Measurements from ENCODE around the gene PRRC2A.
A peak's percentile ranks its signal among the peaks of the same experiment; 100 is the strongest.

Gene PRRC2A

DNA sequence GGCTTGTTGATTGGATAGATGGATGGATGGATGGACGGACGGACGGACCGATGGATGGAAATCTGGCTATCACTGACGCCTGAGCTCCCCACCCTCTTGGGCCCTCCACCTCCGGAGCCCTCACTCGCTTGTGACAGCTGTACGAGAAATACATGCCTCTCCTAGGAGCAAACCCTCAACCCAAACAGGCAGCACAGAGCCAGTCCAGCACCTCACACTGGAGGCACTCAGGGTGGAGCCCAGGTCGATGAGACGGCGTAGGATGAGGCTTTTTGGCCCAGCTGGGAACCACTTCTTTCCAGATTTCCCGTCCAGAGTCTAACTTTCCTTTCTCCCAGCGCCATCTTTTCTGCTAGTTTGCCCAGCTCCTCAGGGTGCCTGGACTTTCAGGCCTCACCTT, 63.1 kb downstream of the PRRC2A start:
- Histone ChIP-seq H3K4me1 (ENCODE audit: control insufficient read depth, insufficient read depth, low read length) (no peaks in the 10 kb centered on the region; the same call in 1 of the 2 replicates), H3K36me3 (ENCODE audit: control insufficient read depth in 2 of 2, insufficient read depth in 1 of 2, low read length in 2 of 2) (peaks cover 0 to 31% of the 10 kb centered on the region in 2 experiments; a peak in 1 of 3 replicates), H3K27ac (ENCODE audit: extremely low read depth, low read depth, low read length) (no peak overlapping the region), H3K9me3 (ENCODE audit: control insufficient read depth, insufficient read depth, low read depth, low read length) (no peaks in the 10 kb centered on the region), H3K4me3 (ENCODE audit: low read depth, low read length) (no peak overlapping the region)
- ChIA-PET POLR2A (interaction anchor here (1.3 to 2.0 kb wide), 4 partner anchors 10 to 144 kb away, joined by 3 to 10 read pairs (median 5); partner anchors contain the start of genes ABHD16A, HSPA1B and LSM2), CTCF (interaction anchor here (0.6 to 0.7 kb wide), 2 partner anchors 9 to 11 kb away, joined by 3 read pairs; no protein-coding TSS in a partner anchor)
- no peak for TF ChIP-seq ZNF311 (tag by site-specific recombination; IDR thresholded peaks at IDR 0.05; ENCODE audit: borderline replicate concordance)
- TF ChIP-seq, protein P1, sequence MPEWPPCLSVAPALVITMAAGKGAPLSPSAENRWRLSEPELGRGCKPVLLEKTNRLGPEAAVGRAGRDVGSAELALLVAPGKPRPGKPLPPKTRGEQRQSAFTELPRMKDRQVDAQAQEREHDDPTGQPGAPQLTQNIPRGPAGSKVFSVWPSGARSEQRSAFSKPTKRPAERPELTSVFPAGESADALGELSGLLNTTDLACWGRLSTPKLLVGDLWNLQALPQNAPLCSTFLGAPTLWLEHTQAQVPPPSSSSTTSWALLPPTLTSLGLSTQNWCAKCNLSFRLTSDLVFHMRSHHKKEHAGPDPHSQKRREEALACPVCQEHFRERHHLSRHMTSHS (tag by site-specific recombination; IDR thresholded peaks at IDR 0.05), result no peak
- no peak for TF ChIP-seq ZNF473 (tag by site-specific recombination; IDR thresholded peaks at IDR 0.05)
- TF ChIP-seq ZFP37 (tag by site-specific recombination; IDR thresholded peaks at IDR 0.05), result no peak
- no peak for TF ChIP-seq ZBTB8A (tag by site-specific recombination; IDR thresholded peaks at IDR 0.05)
- TF ChIP-seq ZNF707 (tag by site-specific recombination; IDR thresholded peaks at IDR 0.05), result no peak
- TF ChIP-seq ZNF48 (tag by site-specific recombination; IDR thresholded peaks at IDR 0.05), result no peak
- no peak for TF ChIP-seq ZNF274 (IDR thresholded peaks at IDR 0.05; ENCODE audit: low read length)
- TF ChIP-seq ZNF274 (tag by site-specific recombination; IDR thresholded peaks at IDR 0.05; ENCODE audit: borderline replicate concordance), result no peak
- TF ChIP-seq ZNF16 (tag by site-specific recombination; IDR thresholded peaks at IDR 0.05; ENCODE audit: low read depth), result no peak
- TF ChIP-seq ZNF596 (tag by site-specific recombination; IDR thresholded peaks at IDR 0.05), result no peak
- TF ChIP-seq ZEB2 (tag by site-specific recombination; IDR thresholded peaks at IDR 0.05), result no peak
- TF ChIP-seq, protein P2, sequence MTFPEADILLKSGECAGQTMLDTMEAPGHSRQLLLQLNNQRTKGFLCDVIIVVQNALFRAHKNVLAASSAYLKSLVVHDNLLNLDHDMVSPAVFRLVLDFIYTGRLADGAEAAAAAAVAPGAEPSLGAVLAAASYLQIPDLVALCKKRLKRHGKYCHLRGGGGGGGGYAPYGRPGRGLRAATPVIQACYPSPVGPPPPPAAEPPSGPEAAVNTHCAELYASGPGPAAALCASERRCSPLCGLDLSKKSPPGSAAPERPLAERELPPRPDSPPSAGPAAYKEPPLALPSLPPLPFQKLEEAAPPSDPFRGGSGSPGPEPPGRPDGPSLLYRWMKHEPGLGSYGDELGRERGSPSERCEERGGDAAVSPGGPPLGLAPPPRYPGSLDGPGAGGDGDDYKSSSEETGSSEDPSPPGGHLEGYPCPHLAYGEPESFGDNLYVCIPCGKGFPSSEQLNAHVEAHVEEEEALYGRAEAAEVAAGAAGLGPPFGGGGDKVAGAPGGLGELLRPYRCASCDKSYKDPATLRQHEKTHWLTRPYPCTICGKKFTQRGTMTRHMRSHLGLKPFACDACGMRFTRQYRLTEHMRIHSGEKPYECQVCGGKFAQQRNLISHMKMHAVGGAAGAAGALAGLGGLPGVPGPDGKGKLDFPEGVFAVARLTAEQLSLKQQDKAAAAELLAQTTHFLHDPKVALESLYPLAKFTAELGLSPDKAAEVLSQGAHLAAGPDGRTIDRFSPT (tag by site-specific recombination; IDR thresholded peaks at IDR 0.05), result no peak
- TF ChIP-seq ZNF837 (tag by site-specific recombination; IDR thresholded peaks at IDR 0.05), result no peak
- no peak for TF ChIP-seq YY2 (tag by site-specific recombination; IDR thresholded peaks at IDR 0.05)
- TF ChIP-seq, protein P3, sequence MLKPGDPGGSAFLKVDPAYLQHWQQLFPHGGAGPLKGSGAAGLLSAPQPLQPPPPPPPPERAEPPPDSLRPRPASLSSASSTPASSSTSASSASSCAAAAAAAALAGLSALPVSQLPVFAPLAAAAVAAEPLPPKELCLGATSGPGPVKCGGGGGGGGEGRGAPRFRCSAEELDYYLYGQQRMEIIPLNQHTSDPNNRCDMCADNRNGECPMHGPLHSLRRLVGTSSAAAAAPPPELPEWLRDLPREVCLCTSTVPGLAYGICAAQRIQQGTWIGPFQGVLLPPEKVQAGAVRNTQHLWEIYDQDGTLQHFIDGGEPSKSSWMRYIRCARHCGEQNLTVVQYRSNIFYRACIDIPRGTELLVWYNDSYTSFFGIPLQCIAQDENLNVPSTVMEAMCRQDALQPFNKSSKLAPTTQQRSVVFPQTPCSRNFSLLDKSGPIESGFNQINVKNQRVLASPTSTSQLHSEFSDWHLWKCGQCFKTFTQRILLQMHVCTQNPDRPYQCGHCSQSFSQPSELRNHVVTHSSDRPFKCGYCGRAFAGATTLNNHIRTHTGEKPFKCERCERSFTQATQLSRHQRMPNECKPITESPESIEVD (tag by site-specific recombination; IDR thresholded peaks at IDR 0.05), result no peak
- no peak for TF ChIP-seq ZNF155 (tag by site-specific recombination; IDR thresholded peaks at IDR 0.05)
- TF ChIP-seq ZNF366 (tag by site-specific recombination; conservative IDR thresholded peaks at IDR 0.05), result no peak
- no peak for TF ChIP-seq HOXD13 (CRISPR knock-in tag; IDR thresholded peaks at IDR 0.05; ENCODE audit: borderline replicate concordance)
- no peak for TF ChIP-seq ZNF37A (tag by site-specific recombination; IDR thresholded peaks at IDR 0.05)

DNA sequence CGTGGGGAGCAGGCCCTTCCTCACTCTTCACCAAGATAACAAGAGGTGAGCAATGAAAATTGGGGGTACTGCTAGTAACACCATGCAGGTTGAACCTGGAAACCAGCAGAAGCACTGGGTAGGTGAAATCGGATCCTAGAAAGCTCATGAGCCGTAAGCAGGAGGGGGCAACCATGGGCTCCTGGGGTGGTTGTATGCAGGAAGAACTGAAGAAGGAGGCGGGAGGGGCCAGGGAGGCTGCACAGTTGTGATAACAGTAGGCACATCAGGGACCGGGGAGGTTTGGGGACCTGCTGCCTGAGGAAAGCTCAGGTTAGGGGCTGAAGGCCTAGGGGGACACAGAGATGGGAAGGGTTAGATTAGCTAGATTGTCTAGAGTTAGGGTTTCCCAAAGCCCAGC, 66.0 kb downstream of the PRRC2A start:
- TF ChIP-seq, protein P4, sequence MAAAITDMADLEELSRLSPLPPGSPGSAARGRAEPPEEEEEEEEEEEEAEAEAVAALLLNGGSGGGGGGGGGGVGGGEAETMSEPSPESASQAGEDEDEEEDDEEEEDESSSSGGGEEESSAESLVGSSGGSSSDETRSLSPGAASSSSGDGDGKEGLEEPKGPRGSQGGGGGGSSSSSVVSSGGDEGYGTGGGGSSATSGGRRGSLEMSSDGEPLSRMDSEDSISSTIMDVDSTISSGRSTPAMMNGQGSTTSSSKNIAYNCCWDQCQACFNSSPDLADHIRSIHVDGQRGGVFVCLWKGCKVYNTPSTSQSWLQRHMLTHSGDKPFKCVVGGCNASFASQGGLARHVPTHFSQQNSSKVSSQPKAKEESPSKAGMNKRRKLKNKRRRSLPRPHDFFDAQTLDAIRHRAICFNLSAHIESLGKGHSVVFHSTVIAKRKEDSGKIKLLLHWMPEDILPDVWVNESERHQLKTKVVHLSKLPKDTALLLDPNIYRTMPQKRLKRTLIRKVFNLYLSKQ (tag by site-specific recombination; IDR thresholded peaks at IDR 0.05; ENCODE audit: borderline replicate concordance), result no peak
- TF ChIP-seq ZNF677 (tag by site-specific recombination; IDR thresholded peaks at IDR 0.05) (no peak), ZNF175 (tag by site-specific recombination; IDR thresholded peaks at IDR 0.05) (no peak), FEZF1 (tag by site-specific recombination; IDR thresholded peaks at IDR 0.05) (no peak), ZNF664 (tag by site-specific recombination; IDR thresholded peaks at IDR 0.05) (no peak), ZBTB48 (tag by site-specific recombination; IDR thresholded peaks at IDR 0.05) (0 out of 2 replicates have a peak, but pooled peaks have one; percentile 53), ZNF747 (tag by site-specific recombination; IDR thresholded peaks at IDR 0.05) (no peak)
- H3K36me3 ChIP-seq (ENCODE audit: control insufficient read depth in 2 of 2, insufficient read depth in 1 of 2, low read length in 2 of 2), result peaks cover 0 to 54% of the 10 kb centered on the region in 2 experiments; a peak in 1 of 3 replicates
- ChIA-PET CTCF (interaction anchor here (0.6 to 1.2 kb wide), 3 partner anchors 83 to 364 kb away, joined by 3 to 10 read pairs (median 3); no protein-coding TSS in a partner anchor), POLR2A (interaction anchor here (0.6 to 1.4 kb wide), 2 partner anchors 141 to 164 kb away, joined by 4 read pairs; partner anchors contain the start of gene HSPA1B)
- H3K4me1 ChIP-seq (ENCODE audit: control insufficient read depth, insufficient read depth, low read length), result no peaks in the 10 kb centered on the region
- H3K9me3 ChIP-seq (ENCODE audit: control insufficient read depth, insufficient read depth, low read depth, low read length), result no peaks in the 10 kb centered on the region
- H3K4me3 ChIP-seq (ENCODE audit: low read depth, low read length), result no peak overlapping the region
- no peak overlapping the region for H3K27ac ChIP-seq (ENCODE audit: extremely low read depth, low read depth, low read length)
